A549 (cell line): Measurements from ENCODE around the gene MPP4. TPM values are rescaled to one million over a fixed set of nuclear protein-coding genes. Genes with fewer than 3 reads are reported as not detected.

Source experiments
- ATAC-seq, 2 experiments: fragments of 200-7000 bp in 1 of 2; fragments of >200 bp in 1 of 2; cut with Nextera tagmentation in 1 of 2; cut with Tn5 transposase in 1 of 2; 3 replicates each; pipeline versions ENCODE4 v1.8.0 to v1.9.1; 2018 to 2020; ENCODE audit warnings: mild to moderate bottlenecking in 1 of 2, moderate library complexity in 1 of 2
- CTCF ChIA-PET: fragments of 300-600 bp; sonication (Branson Sonifier 250); formaldehyde crosslinking; extraction: SDS; loops from one replicate; lab custom pipeline; 2021; ENCODE audit warnings: antibody characterized with exemption, inconsistent platforms; lab: Yijun Ruan, JAX
- POLR2A ChIA-PET: fragments of 350-600 bp; formaldehyde crosslinking; extraction: SDS; loops from one replicate; lab custom pipeline; 2021; ENCODE audit warnings: antibody characterized with exemption, inconsistent platforms; lab: Yijun Ruan, JAX
- DNase-seq, 2 experiments: peaks; one replicate each; pipeline versions ENCODE4 v3.0.0 to v3.0.0-alpha.2; 2011 to 2016; ENCODE audit warnings: low read depth in 1 of 2, low spot score in 1 of 2
- FAIRE-seq: peaks from 2 replicates; lab custom pipeline; 2011; peaks lifted over from hg19 to GRCh38; lab: Jason Lieb, UNC
- H3K27ac ChIP-seq, 2 experiments: fragments of >200 bp; sonication (Bioruptor Twin); formaldehyde crosslinking; 3 replicates each; pipeline ENCODE4 v1.5.1; 2016 to 2017
- H3K4me1 ChIP-seq: fragments of >200 bp; sonication (Bioruptor Twin); formaldehyde crosslinking; 3 replicates; pipeline ENCODE4 v1.6.1; 2016
- H3K4me2 ChIP-seq: fragments of >200 bp; sonication (Bioruptor Twin); formaldehyde crosslinking; 3 replicates; pipeline ENCODE4 v1.6.1; 2016
- H3K4me3 ChIP-seq: fragments of >200 bp; sonication (Bioruptor Twin); formaldehyde crosslinking; 3 replicates; pipeline ENCODE4 v1.5.1; 2016
- H3K9me3 ChIP-seq: fragments of >200 bp; sonication (Bioruptor Twin); formaldehyde crosslinking; 3 replicates; pipeline ENCODE4 v1.6.1; 2016
- CBX8 ChIP-seq: fragments of 200-600 bp; sonication (generic); IDR thresholded peaks from 2 replicates; pipeline ENCODE4 v1.6.1; 2016
- CEBPB ChIP-seq, 2 experiments: fragments of >200 bp in 1 of 2; sonication (Bioruptor Twin) in 1 of 2; formaldehyde crosslinking in 1 of 2; IDR thresholded peaks; 2 replicates each; pipeline ENCODE4 v1.6.1; 2012 to 2016
- CHD2 ChIP-seq: fragments of 150-350 bp; IDR thresholded peaks from 2 replicates; pipeline ENCODE4 v1.6.1; 2014; ENCODE audit warnings: low read length; ENCODE audit not compliant: partially characterized antibody
- CHD4 ChIP-seq: fragments of 200-600 bp; sonication (generic); IDR thresholded peaks from 2 replicates; pipeline ENCODE4 v1.6.1; 2016; ENCODE audit warnings: antibody characterized with exemption, mild to moderate bottlenecking, borderline replicate concordance
- CTCF ChIP-seq: fragments of >200 bp; sonication (Bioruptor Twin); formaldehyde crosslinking; IDR thresholded peaks from 3 replicates; pipeline ENCODE4 v1.5.1; 2016
- EHF ChIP-seq: fragments of 250-450 bp; sonication (Bioruptor Pico); IDR thresholded peaks from 2 replicates; pipeline ENCODE4 v1.5.0; 2020; ENCODE audit warnings: mild to moderate bottlenecking
- ELK1 ChIP-seq: fragments of 150-350 bp; IDR thresholded peaks from 2 replicates; pipeline ENCODE4 v1.6.1; 2014; ENCODE audit warnings: low read depth, mild to moderate bottlenecking, low read length
- FOSL2 ChIP-seq, 2 experiments: fragments of 450-650 bp in 1 of 2; fragments of >200 bp in 1 of 2; sonication (Bioruptor Twin) in 1 of 2; formaldehyde crosslinking; IDR thresholded peaks; 2 replicates each; pipeline versions ENCODE4 v1.5.0 to v1.6.1; 2016 to 2020; ENCODE audit warnings: mild to moderate bottlenecking in 1 of 2, moderate library complexity in 1 of 2
- FOXS1 ChIP-seq: fragments of 250-450 bp; sonication (Bioruptor Pico); IDR thresholded peaks from 2 replicates; pipeline ENCODE4 v1.5.0; 2020; ENCODE audit warnings: mild to moderate bottlenecking, moderate library complexity
- GATA3 ChIP-seq: IDR thresholded peaks from 2 replicates; pipeline ENCODE4 v1.6.1; 2012; ENCODE audit warnings: borderline replicate concordance
- HOXB13 ChIP-seq: fragments of 250-450 bp; sonication (Bioruptor Pico); IDR thresholded peaks from 2 replicates; pipeline ENCODE4 v1.5.0; 2020; ENCODE audit warnings: low read depth, mild to moderate bottlenecking, moderate library complexity
- HOXB5 ChIP-seq: fragments of 250-450 bp; sonication (Bioruptor Pico); IDR thresholded peaks from 2 replicates; pipeline ENCODE4 v1.5.0; 2020; ENCODE audit warnings: mild to moderate bottlenecking, moderate library complexity
- JUN ChIP-seq, 2 experiments: fragments of >200 bp; sonication (Bioruptor Twin); formaldehyde crosslinking; IDR thresholded peaks; 2 replicates in 1 of 2; 3 replicates in 1 of 2; pipeline ENCODE4 v1.6.1; 2016 to 2017
- KDM5A ChIP-seq: fragments of 200-600 bp; sonication (generic); IDR thresholded peaks from 2 replicates; pipeline ENCODE4 v1.6.1; 2016; ENCODE audit warnings: antibody characterized with exemption, mild to moderate bottlenecking
- MAZ ChIP-seq: fragments of 150-350 bp; IDR thresholded peaks from 2 replicates; pipeline ENCODE4 v1.6.1; 2014; ENCODE audit warnings: antibody characterized with exemption, low read depth, low read length, borderline replicate concordance
- RAD21 ChIP-seq, 2 experiments: fragments of >200 bp in 1 of 2; sonication (Bioruptor Twin) in 1 of 2; formaldehyde crosslinking in 1 of 2; IDR thresholded peaks in 1 of 2; conservative IDR thresholded peaks in 1 of 2; 2 replicates in 1 of 2; 3 replicates in 1 of 2; pipeline ENCODE4 v1.6.1; 2012 to 2018; ENCODE audit warnings: inconsistent platforms in 1 of 2
- RCOR1 ChIP-seq: fragments of 150-350 bp; IDR thresholded peaks from 2 replicates; pipeline ENCODE4 v1.6.1; 2014; ENCODE audit warnings: antibody characterized with exemption, low read length, low read depth
- REST ChIP-seq: fragments of 200-600 bp; sonication (generic); IDR thresholded peaks from 2 replicates; pipeline ENCODE4 v1.6.1; 2016; ENCODE audit warnings: antibody characterized with exemption, mild to moderate bottlenecking, moderate library complexity
- TFCP2L1 ChIP-seq: fragments of 250-450 bp; sonication (Bioruptor Pico); IDR thresholded peaks from 2 replicates; pipeline ENCODE4 v1.5.0; 2021; ENCODE audit warnings: mild to moderate bottlenecking
- TP53 ChIP-seq: fragments of 250-450 bp; sonication (Bioruptor Pico); IDR thresholded peaks from 2 replicates; pipeline ENCODE4 v1.5.0; 2021; ENCODE audit warnings: mild to moderate bottlenecking, moderate library complexity
- ZNF302 ChIP-seq: fragments of 250-450 bp; sonication (Bioruptor Pico); IDR thresholded peaks from 2 replicates; pipeline ENCODE4 v1.9.0; 2021; ENCODE audit warnings: inconsistent platforms, mild to moderate bottlenecking, moderate library complexity
- ZSCAN20 ChIP-seq: fragments of 250-450 bp; sonication (Bioruptor Pico); IDR thresholded peaks from 2 replicates; pipeline ENCODE4 v1.8.0; 2022; ENCODE audit warnings: mild to moderate bottlenecking, moderate library complexity
- WGBS: methylation state at CpG from one replicate; pipeline ENCODE4 v1.1.6; 2017; ENCODE audit errors: missing lambda C conversion rate; 5-methylcytosine and 5-hydroxymethylcytosine counted together
- polyA plus RNA-seq, 4 experiments: library from polyadenylated mRNA; depleted of rRNA in 3 of 4; stranded (reverse); fragments of >200 nt; fragmentation: RNase III in 1 of 4; extraction: RNeasy Plus Mini Kit Qiagen cat#74134 plus additional on column Dnase treatment in 1 of 4; gene quantifications; 2 replicates in 3 of 4; 3 replicates in 1 of 4; pipeline ENCODE4 v1.2.3, GENCODE V29; 2011 to 2017

MPP4 gene
- polyA plus RNA-seq, 2 of the 4 experiments (the other 2 are of a cell fraction), result 0.06 to 0.19 TPM

- FAIRE-seq, result no peak
- Histone ChIP-seq H3K4me1 (peaks cover 7% of the 10 kb centered on the region; the same call in 1 of the 3 replicates), H3K9me3 (no peaks in the 10 kb centered on the region), H3K27ac (no peak overlapping the region), H3K4me3 (no peak overlapping the region), H3K4me2 (no peak overlapping the region)
- ATAC-seq, result no peak
- 73% methylated on average over 2 of the region's 2 CpGs for WGBS
- ChIA-PET POLR2A (no interaction called here), CTCF (no interaction called here)
- no peak for DNase-seq
- TF ChIP-seq HOXB5 (CRISPR knock-in tag), result no peak
- TF ChIP-seq ELK1, result no peak
- TF ChIP-seq ZNF302 (CRISPR knock-in tag), result no peak
- no peak for TF ChIP-seq KDM5A
- no peak for TF ChIP-seq RAD21 (conservative IDR thresholded peaks at IDR 0.05 in 1 of 2, IDR thresholded peaks at IDR 0.05 in 1 of 2)
- no peak for TF ChIP-seq REST
- no peak for TF ChIP-seq CEBPB (IDR thresholded peaks at IDR 0.05)
- TF ChIP-seq GATA3, result no peak
- TF ChIP-seq CTCF, result no peak
- TF ChIP-seq EHF, result no peak
- no peak for TF ChIP-seq FOXS1 (CRISPR knock-in tag)
- no peak for TF ChIP-seq CHD2
- TF ChIP-seq MAZ, result no peak
- TF ChIP-seq TP53 (CRISPR knock-in tag), result no peak
- no peak for TF ChIP-seq HOXB13 (CRISPR knock-in tag)
- TF ChIP-seq RCOR1, result no peak
- no peak for TF ChIP-seq FOSL2 (IDR thresholded peaks at IDR 0.05)
- no peak for TF ChIP-seq FOSL2 (CRISPR knock-in tag; IDR thresholded peaks at IDR 0.05)
- TF ChIP-seq JUN (IDR thresholded peaks at IDR 0.05), result no peak
Measured at GRCh38 chr2:201649442-201649841, 49.0 kb downstream of the MPP4 start.

GRCh38 chr2:201647431-201647830 is 51.0 kb downstream of the MPP4 start:
- ATAC-seq (no peak), DNase-seq (no peak)
- peaks cover 10% of the 10 kb centered on the region for H3K4me1 ChIP-seq
- H3K9me3 ChIP-seq, result no peaks in the 10 kb centered on the region
- WGBS, result 75% methylated on average over 5 of the region's 5 CpGs
- POLR2A ChIA-PET, result no interaction called here
- no peak overlapping the region for H3K27ac ChIP-seq
- TF ChIP-seq TFCP2L1 (CRISPR knock-in tag), result no peak
- TF ChIP-seq ZSCAN20 (CRISPR knock-in tag), result no peak
- no peak for TF ChIP-seq CHD4
- no peak for TF ChIP-seq TP53 (CRISPR knock-in tag)
- TF ChIP-seq CBX8, result no peak
- TF ChIP-seq, all 56 proteins: peak for 0
- Histone ChIP-seq H3K4me3 (no peak overlapping the region), H3K4me2 (no peak overlapping the region)
- FAIRE-seq, result no peak
- CTCF ChIA-PET, result no interaction called here
